Jurkat, Clone E6-1 (cell line): Measurements from ENCODE around the gene TINCR. TPM values are rescaled to one million over a fixed set of nuclear protein-coding genes. Genes with fewer than 3 reads are reported as not detected.
"Not testable (repeated sequence)": the region's sequence is repeated elsewhere in the genome, so short reads cannot be mapped to it uniquely, and the experiment has no call there.

Source experiments
- DNase-seq: peaks from one replicate; pipeline ENCODE4 v3.0.0-alpha.2; 2011; ENCODE audit warnings: low read depth, low spot score
- H3K4me3 ChIP-seq: 2 replicates; pipeline ENCODE4 v1.5.1; 2011; ENCODE audit warnings: mild to moderate bottlenecking, low read length, control low read depth, moderate library complexity
- polyA plus RNA-seq: library from polyadenylated mRNA; unstranded; fragments of >200 nt; gene quantifications from one replicate; pipeline ENCODE4 v1.2.1, GENCODE V29; 2012; ENCODE audit warnings: missing spikeins; ENCODE audit not compliant: insufficient read length, insufficient read depth

TINCR gene
- 1.1 TPM for polyA plus RNA-seq

DNA sequence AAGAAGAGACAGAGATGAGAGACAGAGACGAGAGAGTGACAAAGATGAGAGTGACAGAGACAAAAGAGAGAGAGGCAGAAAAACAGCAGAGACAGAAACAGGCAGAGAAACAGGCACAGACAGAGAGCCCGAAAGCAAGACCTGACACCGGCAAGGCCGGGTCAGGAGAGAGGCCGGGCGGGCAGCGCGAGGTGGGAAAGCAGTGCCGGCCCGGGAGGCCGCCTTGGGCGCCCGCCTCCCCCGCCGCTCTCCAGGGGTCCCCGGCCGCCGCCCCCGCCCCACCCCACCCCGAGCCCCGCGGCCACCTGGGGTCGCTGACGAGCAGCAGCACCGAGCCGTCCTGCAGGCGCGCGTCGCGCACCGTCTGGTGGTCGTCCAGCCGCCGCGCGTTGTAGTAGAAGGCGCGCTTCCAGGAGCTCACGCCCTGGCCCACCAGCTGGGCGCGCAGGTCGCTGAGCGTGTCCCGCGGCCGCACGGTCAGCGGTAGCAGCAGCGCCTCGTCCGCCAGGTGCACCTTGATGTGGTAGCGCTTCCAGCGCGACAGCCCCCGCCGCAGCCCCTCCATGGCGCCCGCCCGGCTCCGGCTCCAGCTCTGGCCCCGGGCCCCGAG lies at the start of gene TINCR:
TINCR (minus strand) TSS at position 594 of the 610 bp plus-strand sequence.
- H3K4me3 ChIP-seq, result no peak within 1 kb of the TSS
- no peak for DNase-seq

DNA sequence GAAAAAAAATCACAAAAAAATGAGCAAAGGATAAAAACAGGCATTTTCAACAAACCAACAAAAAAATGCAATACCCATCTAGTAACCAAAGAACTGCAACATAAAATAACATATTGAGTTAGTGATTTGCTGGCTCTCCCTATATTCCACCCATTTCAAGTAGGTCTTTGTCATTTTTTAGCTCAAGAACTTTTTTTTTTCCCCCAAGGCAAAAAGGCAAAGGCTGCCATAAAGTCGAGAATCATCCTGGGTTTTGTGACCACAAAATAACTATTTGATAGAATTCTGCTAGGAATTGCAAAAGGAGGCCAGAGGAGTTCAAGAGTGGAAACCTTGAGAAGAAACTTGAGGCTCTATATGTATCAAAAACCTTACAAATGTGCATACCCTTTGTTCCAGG lies 49.3 kb upstream of the TINCR start:
- no peak overlapping the region for H3K4me3 ChIP-seq
- DNase-seq, result no peak

DNA sequence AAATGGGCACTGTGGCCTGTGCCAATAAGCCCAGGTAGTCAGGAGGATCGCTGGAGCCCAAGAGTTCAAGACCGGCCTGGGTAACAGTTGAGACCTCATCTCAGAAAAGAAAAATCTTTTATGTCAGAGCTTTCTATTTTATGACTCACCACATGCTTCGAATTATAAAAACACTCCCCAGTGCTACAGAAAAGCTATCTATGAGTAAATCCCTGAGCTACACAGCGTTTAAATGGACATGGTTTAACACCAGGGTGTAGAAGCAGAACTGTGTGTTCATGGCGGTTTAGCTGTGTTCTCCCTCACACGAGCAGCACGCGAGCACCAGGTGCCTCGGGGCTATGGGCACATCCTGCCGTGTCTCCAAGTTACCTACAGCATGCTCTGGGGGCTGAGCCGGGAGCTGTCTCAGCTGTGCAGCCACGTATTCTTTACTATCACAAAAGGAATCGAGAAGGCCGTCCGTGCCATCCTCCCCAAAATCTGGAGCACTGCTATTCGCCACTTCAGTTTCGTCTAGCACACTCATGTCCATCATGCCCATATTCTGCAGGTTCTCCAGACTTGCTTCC lies 48.1 kb upstream of the TINCR start:
- no peak for DNase-seq
- H3K4me3 ChIP-seq, result no peak overlapping the region

DNA sequence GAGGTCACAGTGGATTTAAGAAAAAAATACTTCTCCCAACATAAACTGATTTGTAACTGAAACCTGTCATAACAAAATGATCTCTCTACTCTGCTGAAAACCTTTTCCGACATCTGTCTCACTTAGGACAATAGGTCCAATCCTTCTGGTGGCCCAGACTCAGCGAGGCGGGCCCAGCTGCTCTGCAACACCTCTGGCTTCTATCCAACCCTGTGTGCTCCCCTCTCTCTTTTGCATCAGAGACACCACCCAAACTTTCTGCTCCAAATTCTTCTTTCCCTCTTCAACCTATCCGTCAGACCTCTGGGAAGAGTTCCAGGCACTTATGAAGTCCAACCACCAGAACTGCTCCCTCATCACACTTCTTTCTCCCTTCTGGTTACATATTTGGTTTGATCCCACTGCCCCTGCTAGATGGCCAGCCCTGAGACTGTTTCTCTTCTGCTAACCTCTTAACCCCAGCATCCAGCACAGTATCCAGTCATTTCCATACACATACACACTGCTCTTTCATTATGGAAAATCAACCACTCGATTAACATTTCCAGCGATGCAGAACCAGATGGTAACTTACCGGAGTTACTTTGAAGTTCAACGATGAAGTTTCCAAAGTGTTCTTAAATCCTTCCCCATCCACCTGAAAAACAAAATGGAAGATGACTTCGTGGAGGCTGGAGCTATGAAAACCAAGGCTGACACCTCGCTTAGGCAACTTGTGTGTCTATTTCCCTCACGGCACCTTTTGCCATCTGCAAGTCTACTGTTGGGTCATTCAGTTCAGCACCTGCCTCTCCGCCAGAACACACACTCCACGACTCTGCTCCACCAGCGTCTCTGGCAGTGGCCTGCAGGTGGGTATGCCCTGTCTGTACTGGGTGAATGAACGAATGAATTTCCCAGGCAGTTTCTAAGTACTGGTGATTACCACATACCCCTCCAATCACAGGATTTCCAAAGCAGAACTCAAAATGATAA lies 45.4 kb upstream of the TINCR start:
- DNase-seq, result no peak
- no peak overlapping the region for H3K4me3 ChIP-seq

DNA sequence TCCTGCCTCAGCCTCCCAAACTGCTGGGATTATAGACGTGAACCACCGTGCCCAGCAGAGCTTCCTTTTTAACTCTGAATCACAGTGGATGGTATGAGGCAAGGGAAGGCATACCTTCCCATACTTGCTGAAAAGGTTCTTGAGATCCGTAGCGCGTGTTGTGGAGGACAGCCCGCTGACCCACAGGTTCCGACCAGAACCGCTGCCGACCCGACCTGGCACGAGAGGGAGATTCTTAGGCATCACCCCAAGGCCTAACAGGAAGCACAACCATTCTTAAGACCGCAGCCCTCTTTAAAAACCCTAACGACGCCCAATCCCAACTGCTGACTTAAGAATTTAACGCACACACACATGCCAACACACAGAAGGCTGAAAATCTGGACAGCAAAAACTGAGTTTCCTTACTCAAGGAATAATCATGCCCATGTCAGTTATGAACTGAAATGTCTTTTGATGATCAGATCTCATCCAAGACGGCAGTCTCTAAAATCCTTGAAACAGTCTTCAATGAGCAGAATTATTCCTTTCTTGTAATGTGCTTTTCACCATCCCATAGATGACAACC lies 42.2 kb upstream of the TINCR start:
- H3K4me3 ChIP-seq, result no peak overlapping the region
- no peak for DNase-seq

DNA sequence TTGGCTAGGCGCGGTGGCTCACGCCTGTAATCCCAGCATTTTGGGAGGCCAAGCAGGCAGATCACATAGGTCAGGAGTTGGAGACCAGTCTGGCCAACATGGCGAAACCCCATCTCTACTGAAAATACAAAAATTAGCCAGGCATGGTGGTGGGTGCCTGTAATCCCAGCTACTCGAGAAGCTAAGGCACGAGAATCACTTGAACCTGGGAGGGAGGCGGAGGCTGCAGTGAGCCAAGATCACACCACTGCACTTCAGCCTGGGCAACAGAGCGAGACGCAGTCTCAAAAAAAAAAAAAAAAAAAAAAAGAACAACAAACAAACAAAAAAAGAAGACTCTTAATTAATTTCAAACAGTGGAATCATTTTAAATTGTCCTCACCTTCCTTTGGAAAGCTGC lies 41.0 kb upstream of the TINCR start:
- H3K4me3 ChIP-seq, DNase-seq: not testable (repeated sequence)

DNA sequence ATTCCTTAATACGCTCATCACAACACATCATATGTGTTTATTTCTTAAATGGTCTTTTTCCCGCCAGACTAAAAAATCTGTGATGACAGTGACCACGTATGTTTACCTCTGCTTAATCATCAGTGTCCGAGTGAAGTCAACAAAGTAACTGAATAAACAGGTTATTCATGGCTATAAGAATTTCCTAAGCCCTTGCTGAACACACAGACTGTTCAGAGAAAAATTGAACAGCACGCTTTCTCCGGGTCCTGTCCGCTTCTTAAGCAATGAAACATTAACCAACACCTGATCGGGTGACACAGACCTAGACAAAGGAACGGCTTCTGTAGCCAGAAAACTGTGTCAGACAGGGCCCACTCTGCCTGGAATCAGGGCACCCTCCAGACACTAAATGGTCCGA lies 40.5 kb upstream of the TINCR start:
- H3K4me3 ChIP-seq, result no peak overlapping the region
- no peak for DNase-seq

DNA sequence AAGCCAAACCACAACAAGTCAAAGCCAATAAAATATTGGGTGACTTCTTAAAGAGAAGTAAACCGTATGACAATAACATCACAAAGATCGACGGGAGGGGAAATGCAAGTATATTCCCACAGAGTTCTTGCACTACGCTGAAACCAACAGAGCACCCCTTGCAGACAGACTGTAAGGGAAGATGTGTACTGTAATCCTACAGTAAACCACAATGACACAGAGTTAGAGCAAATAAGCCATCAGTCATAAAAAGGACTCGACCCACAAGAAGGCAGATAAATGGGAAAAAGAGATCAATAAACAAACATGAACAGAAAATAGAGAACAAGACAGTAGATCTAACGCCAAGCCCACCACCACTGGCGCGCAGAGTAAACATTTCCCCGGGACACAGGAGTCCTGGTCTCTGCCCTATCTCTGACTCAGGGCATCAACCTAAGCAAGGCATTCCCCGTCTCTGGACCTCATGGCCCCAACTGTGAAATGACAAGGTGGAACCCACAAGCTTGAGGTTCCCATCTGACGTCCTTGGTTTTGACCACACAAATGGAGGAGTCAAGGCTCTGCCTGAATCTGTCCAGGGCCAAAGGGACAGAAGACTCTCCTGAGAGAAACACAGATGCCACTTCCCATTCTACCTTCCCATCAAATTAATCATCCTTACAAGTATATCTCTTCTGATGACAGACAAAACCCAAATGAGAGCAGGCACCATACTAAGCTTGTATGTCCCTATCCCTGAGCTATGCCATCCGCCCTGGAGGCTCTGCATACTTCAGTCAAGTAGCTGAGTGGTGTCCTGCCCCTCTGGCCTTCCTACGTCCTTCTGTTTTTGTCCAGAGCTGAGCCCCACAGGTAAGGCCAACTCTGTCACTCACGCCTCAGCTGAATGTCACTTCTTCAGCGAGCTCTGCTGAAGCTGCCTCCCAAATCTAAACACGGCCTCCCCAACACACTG lies 39.8 kb upstream of the TINCR start:
- no peak overlapping the region for H3K4me3 ChIP-seq
- no peak for DNase-seq

DNA sequence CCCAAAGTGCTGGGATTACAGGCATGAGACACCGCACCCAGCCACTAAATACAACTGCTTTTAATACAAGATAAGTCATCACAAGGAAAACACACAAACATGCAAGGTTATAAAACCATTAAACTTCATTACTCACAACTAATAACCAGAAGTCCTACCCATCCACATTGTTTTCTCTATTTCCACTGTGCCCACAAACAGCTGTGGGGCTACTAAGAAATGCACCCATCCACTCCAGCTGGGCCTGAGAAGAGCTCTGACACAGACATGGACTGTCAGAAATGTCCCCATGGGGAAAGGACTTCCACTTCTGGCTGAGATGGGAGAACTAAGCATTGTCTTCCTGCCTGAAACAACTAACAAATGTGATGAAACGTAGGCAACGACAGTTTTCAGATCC lies 37.6 kb upstream of the TINCR start:
- no peak overlapping the region for H3K4me3 ChIP-seq
- DNase-seq, result no peak

DNA sequence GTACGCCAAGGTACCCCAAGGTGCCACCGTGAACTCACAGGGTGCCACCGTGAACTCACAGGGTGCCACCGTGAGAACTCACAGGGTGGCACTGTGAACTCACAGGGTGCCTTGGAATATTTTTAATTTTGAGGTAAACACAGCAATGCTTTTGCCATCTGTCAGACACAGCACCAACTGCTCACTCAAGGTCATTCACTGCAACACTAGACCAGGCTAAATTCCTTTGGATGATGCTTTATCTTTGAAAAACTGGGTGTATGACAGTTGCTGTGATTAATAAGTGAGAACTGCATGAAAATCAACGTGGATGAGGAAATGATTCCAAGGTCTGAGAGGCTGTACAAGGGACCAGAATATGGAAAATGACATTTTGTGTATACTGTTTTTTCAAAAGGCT lies 35.9 kb upstream of the TINCR start:
- DNase-seq, result no peak
- H3K4me3 ChIP-seq, result no peak overlapping the region

DNA sequence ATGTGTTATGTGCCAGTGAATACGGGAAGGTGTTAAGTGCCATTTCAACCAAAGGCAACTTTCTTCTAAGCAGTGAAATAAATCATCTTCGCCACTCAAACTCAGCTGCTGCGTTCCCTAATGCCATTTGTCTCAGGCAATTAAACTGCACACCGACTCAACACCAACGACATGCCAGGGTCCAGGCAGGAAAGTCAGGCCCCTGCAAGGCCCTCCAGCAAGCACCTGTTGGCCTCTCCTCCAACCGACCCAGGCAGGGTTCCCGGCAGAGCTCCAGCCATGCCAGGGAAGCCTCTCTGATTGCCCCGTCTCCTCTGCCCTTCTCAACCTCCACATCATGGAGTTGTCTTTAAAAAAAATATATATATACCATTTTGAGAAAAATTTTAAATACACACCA lies 33.0 kb upstream of the TINCR start:
- H3K4me3 ChIP-seq, result no peak overlapping the region
- no peak for DNase-seq

DNA sequence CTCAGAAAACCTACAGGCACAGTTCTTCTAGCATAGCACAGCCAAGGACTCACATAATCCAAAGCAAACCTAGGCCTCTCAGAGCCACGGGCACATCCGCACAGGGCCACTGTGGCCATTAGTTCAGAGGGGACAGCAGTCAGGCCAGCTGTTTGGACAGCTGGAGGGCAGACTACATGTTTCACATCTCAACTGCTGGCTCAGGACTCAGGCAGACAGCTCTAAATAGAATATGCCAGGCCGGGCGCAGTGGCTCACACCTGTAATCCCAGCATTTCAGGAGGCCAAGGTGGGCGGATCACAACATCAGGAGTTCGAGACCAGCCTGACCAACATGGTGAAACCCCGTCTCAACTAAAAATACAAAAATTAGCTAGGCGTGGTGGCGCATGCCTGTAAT lies 28.0 kb upstream of the TINCR start:
- peak overlapping the region; percentile 18; the same call in 1 of the 2 replicates for H3K4me3 ChIP-seq
- no peak for DNase-seq

DNA sequence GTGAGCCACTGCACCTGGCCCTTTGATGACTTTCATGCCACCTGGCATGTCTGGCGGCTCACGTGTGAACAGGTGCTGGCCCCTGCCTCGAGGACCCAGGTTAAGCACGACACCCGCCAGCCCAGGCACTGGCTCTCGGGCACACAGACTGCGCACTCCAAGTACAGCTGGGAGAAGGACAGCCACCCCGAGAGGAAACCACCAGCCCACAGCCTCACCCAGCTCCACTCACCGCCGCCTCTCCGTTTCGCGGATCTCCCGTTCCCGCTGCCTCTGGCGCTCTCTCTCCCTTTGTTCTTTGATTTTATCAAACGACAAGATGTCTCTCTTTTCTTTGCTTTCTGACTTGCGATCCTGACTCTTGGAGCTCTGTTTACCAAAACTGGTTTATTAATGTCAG lies 27.4 kb upstream of the TINCR start:
- peak; percentile 85 for DNase-seq
- peak overlapping the region; percentile 18; the same call in 1 of the 2 replicates for H3K4me3 ChIP-seq

DNA sequence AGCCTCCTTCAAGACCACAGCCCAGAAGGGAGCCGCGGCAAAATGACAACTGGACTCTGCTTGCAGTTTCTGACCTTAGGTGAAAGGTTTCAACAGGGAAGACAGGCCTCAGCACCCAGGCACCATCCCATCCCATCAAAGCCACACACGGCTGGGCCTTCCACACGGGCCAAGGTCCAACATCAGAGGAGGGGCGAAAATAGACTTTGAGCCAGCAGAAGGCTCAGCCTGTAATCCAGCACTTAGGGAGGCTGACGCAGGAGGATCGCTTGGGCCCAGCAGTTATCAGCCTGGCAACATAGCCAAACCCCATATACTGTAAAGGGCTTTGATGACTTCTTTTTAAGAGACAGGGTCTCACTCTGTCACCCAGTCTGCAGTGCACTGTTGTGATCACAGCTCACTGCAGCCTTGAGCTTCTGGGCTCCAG lies 26.8 kb upstream of the TINCR start:
- DNase-seq, result no peak
- no peak overlapping the region for H3K4me3 ChIP-seq

DNA sequence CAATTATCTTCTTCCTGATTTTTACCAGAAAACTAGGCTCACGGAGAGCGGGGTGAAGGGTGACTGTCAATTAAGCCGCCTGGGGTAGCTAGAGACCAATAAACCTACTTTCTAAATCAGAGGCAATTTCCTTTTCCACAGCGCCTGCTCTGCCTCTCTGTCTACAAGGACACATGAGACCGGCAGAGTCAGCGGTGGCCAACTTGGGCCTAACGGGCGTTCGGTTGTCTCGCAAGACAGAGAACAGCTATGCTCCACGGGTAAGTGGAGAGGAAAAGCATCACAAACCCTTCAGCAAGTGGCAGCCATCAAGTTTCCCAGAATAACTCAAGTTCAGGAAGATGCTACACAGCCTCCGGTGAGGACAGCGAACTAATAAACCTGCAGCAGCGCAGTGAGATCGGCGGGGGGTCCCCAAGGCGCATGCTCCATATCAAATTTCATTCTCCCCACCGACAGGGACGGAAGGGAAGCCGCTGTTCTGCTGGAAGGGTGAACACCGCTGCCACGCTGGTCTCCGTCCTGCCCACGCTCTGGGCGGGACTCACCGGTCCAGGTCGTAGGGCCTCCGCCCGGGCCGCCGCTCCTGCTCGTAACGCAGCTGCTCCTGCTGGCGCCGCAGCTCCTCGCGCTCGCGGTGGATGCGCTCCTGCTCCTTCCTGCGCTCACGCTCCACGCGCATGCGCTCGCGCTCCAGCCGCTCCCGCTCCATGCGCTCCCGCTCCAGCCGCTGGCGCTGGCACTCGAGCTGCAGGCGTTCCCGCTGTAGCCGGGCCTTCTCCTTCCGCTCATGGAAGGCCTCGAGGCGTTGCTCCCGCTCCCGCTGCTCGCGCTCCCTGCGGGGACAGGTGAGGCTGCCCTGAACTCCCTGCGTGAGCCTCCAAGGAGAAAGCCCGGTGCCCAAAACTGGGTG lies 25.8 kb upstream of the TINCR start:
- DNase-seq, result no peak
- no peak overlapping the region for H3K4me3 ChIP-seq

DNA sequence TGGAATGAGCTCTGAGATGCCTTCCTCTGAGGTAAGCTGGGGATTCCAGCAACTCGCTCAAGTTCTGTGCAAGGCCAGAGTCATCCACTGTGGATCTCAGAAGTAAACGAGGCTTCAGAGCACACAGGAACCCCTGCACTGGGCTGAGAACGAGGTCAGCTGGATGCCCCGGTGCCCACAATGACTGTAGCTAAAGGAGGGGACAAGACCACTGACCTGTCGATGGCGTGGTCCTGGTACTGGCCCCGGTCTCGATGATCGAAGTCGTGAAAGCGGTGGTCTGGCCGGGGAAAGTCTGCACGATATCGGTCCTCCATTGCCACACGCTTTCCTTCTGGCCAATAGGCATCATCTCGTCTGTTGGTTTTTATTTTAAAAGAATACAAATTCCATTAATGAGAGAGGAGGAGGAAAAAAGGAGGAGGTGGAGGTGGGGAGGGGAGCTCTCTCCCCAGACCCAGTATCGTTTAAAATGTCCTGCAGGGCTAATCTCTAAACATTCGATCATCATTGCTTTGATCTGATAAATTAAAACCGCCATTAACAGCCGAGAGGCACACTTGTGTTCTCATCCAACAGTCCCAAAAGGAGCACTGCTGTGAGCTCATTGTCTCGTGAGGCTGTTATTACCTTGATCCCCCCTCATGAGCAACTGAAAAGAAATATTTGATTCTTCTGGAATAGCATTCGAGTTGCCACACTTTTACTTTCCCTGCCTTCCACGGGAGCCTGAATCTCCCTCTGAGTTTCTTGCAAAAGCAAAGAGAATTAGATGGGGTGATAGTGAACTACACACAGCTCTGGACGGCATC lies 25.0 kb upstream of the TINCR start:
- DNase-seq, result no peak

DNA sequence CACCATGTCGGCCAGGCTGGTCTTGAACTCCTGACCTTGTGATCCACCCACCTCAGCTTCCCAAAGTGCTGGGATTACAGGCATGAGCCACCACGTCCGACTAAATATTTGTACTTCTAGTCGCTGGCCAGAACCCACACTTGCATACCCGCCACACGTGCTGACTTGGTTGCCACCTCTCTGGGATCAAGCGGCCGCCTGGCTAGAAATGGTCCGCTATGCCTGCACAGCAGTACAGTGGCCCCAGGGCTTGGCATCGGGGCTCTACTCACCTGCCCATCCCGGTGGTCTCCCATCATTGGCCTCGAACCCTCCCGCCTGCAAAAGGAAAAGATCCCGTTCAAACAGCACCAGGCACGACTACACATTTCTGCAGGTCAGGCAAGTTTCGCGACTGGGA lies 23.7 kb upstream of the TINCR start:
- no peak for DNase-seq
- no peak overlapping the region for H3K4me3 ChIP-seq

More for the DNA sequence above, 25.0 kb upstream of the TINCR start:
- H3K4me3 ChIP-seq, result no peak overlapping the region
